GM19468 (cell line): ENCODE measurements around the gene MAGOHB.

Experiments
- ATAC-seq: cut with Tn5 transposase; IDR thresholded peaks from one replicate; pipeline ENCODE4 v1.9.1; 2021; ENCODE audit warnings: mild to moderate bottlenecking, moderate library complexity, moderate number of reproducible peaks; ENCODE audit not compliant: unreplicated experiment; ENCODE audit errors: extremely low read depth

The MAGOHB gene

GRCh38 chr12:10558301-10558700 lies 55.1 kb downstream of the MAGOHB start:
- ATAC-seq, result no peak

- ATAC-seq, result no peak
Measured at GRCh38 chr12:10557766-10558165, 55.6 kb downstream of the MAGOHB start.

GRCh38 chr12:10557329-10557728 lies 56.1 kb downstream of the MAGOHB start:
- ATAC-seq, result no peak

- ATAC-seq, result no peak
Measured at GRCh38 chr12:10554756-10555481, 58.5 kb downstream of the MAGOHB start.

- ATAC-seq, result no peak
Measured at GRCh38 chr12:10554228-10554755, 59.1 kb downstream of the MAGOHB start.
